ENCODE results near the gene IFITM1.
"Not testable (repeated sequence)": the region's sequence is repeated elsewhere in the genome, so short reads cannot be mapped to it uniquely, and the experiment has no call there.

Gene IFITM1

DNA sequence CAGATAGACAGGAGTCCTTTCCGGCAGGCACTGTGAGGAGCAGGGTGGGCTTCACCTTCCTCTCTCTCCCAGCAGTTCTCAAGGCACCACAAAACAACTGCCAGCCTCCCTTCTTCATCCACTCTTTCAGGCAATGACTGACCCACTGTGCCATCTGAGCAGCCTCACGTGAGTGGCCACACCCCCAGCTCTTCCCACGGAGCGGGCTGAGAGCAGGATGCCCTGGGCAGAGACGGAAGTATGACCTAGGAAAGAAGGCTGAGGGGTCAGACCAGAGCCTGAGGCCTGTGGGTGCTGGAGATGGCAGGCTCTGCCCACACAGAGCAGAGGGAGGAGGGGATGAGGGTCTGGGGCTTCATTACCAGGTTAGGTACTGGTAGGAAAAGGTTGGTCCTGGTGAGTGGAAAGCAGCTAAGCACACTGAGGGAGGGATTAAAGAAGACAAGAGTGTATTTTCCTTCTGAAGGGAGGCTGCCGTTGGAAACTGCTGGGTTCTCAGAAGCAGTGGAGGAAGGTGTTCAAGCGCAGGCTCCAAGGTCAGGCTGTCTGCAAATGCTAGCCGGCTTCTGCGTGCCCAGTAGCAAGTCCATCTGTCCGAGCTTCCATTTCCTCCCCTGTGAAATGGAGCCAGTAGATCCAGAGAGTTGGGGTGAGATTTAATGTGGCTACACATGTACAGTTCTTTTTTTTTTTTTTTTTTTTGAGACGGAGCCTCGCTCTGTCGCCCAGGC, 31.0 kb upstream of the IFITM1 start:
- no peak for DNase-seq

- DNase-seq = no peak
Observed at GRCh38 chr11:283405-284104, 30.3 kb upstream of the IFITM1 start.

DNA sequence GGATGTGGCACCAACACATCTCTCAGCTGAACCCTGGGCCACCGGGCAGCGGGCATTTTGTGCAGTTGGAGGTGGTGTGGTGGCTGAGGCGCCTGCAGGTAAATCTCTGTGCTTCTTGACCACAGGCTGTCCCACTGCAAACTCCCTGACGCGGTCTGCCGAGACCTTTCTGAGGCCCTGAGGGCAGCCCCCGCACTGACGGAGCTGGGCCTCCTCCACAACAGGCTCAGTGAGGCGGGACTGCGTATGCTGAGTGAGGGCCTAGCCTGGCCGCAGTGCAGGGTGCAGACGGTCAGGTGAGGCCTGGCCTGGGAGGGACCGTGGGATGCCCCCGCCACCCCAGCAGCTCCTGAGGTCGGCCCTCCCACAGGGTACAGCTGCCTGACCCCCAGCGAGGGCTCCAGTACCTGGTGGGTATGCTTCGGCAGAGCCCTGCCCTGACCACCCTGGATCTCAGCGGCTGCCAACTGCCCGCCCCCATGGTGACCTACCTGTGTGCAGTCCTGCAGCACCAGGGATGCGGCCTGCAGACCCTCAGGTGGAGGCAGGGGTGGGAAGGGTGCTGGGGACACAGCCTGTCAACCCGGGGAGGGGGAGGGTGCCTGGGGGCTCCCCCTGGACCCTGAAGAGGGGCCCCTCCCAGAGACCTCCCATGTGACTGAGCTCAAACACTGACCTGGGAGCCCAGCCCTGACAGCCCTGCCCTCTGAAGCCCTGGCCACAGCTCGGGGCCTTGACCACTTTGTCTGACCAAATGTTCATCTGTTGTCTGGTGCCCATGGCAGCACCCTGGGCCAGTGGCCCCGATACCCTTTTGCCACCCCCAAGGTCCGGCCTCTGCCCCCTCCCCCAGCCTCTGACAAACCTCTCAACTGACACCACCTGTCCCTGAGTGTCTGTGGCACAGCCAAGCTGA, 29.5 kb upstream of the IFITM1 start:
- no peak for DNase-seq

- no peak for DNase-seq
Observed at GRCh38 chr11:285021-285893, 28.6 kb upstream of the IFITM1 start.

- DNase-seq = no peak
Observed at GRCh38 chr11:285894-286220, 28.0 kb upstream of the IFITM1 start.

GRCh38 chr11:286977-287820, 26.6 kb upstream of the IFITM1 start:
- DNase-seq = not testable (repeated sequence)

GRCh38 chr11:287821-288477, 25.9 kb upstream of the IFITM1 start:
- DNase-seq = no peak

- DNase-seq = no peak
Observed at GRCh38 chr11:288478-289397, 25.1 kb upstream of the IFITM1 start, which contains the start of gene PGGHG. Gene PGGHG (plus strand): TSS chr11:289126. CDS start chr11:289817, 691 bp downstream.

GRCh38 chr11:289398-289711, 24.5 kb upstream of the IFITM1 start:
- no peak for DNase-seq

GRCh38 chr11:289712-290620, 23.9 kb upstream of the IFITM1 start:
- no peak for DNase-seq

DNA sequence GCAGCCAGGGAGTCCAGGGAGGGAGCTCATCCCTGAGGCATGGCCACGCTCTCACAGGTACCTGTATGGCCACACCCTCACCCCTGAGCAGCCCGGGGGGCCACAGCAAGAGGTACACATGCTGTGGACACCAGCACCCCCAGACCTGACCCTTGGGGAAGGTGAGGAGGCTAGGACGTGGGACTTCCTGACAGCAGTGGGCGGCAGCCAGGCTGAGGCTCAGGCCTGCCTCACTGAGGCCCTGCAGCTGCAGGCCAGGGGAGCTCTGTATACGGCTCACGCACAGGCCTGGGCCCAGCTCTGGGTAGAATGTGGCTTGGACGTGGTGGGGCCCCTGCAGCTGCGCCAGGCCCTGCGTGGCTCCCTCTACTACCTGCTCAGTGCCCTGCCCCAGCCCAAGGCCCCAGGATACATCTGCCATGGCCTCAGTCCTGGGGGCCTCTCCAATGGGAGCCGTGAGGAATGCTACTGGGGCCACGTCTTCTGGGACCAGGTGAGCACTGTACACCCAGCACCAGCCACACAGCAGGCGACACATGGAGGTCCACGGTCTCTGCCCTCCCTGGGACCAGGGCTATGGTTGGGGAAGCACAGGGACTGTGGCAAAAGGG, 23.1 kb upstream of the IFITM1 start:
- no peak for DNase-seq

DNA sequence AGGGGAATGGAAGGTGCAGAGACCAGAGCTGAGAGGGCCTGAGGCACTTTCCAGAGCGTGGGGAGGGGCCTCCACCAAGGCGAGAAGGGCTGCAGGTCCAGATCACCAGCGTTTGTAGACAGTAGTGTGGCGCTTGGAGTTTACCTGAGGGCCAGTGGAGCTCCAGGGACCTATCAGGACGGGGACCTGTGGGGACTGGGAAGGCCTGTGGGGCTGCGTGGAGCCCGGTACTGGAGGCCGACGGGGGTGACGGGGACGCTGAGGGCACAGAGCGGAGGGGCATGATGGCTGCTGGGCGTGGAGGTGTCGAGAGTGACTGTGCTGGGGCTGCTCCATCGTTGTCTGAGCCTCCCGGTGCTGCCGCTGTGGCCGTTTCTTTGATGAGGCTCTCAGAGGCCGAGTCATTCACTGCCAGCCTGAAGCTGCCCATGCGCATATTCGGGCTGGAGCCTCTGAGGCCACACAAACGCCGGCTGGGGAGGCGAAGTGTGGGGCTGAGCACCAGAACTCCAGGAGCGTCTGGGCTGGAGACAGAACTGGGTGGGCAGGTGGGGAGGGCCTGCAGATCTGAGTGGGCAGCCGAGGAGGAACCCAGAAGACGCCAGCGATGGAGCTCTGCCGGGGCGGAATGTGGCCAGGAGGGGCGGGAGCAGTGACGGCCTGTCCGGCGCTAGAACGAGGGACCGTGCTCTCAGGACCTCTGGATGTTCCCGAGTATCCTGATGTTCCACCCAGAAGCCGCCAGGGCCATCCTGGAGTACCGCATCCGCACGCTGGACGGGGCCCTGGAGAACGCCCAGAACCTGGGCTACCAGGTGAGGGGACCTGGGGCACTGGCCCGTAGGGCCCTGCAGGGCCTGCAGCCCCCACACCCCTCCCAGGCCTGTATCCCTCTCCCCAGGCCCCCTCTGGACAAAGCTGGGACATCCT, 22.3 kb upstream of the IFITM1 start:
- no peak for DNase-seq

DNA sequence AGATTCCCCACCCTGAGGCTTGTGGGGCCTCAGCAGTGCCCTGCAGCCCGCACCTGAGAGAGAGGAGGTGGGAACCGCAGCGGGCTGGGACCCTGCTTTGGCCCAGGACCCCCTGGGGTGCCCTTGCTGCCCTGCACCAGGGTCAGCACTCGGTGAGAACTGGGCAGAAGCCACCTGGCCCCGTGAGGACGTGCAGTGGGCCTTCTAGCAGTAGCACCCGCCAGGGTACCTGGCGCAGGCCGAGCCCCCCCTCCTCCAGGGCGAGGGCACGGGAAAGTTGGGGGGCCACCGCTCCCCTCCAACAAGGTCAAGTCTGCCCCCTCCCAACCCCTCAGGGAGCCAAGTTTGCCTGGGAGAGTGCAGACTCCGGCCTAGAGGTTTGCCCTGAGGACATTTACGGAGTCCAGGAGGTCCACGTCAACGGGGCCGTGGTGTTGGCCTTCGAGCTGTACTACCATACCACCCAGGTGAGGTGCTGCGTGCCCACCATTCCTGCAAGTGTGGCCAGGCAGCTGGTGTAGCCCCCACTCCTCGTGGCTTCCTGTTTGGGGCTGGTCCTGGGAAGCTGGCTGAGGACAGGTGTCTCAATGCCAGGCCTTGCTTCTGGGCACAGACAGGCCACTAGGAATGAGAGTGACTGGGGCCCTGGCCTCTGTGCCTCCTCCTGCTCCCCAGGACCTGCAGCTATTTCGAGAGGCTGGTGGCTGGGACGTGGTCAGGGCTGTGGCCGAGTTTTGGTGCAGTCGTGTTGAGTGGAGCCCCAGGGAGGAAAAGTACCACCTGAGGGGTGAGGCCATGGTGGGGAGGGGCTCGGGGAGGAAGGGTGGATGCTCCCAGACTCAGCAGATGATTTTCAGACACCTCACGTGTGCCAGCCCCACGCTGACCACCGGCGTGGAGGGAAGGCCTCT, 21.4 kb upstream of the IFITM1 start:
- DNase-seq = no peak

DNA sequence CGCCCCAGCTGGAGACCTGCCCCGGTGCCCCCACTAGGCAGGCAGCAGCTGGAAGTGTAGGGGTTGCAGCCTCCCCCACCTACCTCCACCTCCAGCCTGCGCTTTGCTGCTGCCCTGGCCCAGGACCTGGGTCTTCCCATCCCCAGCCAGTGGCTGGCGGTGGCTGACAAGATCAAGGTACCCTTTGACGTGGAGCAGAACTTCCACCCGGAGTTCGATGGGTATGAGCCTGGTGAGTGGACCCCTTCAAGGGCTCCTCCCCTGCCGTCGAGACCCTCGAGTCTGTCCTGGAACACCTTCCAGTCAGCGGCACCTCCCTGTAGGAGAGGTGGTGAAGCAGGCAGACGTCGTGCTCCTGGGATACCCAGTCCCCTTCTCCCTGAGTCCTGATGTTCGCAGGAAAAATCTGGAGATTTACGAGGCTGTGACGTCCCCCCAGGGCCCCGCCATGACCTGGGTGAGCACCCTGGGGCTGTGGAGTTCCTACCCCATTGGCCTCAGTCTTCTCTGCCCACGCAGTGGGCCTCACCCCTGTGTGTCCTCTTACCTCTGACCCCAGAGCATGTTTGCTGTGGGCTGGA, 20.5 kb upstream of the IFITM1 start:
- no peak for DNase-seq

DNA sequence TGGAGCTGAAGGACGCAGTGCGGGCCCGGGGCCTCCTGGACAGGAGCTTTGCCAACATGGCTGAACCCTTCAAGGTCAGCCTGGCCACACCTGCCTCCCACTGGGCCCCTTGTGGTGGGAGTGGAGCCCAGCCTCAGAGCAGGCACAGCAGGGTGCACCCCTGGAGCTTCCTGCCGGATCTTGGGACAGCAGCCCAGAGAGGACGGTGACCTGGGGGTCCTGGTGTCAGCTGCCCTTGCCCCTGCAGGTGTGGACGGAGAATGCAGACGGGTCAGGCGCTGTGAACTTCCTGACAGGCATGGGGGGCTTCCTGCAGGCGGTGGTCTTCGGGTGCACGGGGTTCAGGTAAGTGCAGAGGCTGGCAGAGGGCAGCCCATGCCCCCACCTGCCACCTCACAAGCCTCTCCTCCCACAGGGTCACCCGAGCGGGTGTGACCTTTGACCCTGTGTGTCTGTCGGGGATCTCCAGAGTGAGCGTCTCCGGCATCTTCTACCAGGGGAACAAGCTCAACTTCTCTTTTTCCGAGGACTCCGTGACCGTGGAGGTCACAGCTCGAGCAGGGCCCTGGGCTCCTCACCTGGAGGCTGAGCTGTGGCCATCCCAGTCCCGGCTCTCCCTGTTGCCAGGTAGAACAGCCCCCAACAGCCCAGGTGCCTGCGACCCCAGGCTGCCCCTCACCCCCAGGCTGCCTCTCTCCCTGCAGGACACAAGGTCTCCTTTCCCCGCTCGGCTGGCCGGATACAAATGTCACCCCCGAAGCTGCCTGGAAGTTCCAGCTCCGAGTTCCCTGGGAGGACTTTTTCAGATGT, 19.8 kb upstream of the IFITM1 start:
- no peak for DNase-seq

Measured in activated CD4-positive, CD25-positive, alpha-beta regulatory T cell (primary cell).